GM12892 (cell line): ENCODE data around the gene PER3.

Experiments used
- POLR2A ChIP-seq: IDR thresholded peaks from 2 replicates; pipeline ENCODE4 v1.6.1; 2011; ENCODE audit warnings: low read depth, low read length, control low read depth
- POLR2AphosphoS5 ChIP-seq: IDR thresholded peaks from 2 replicates; pipeline ENCODE4 v1.6.1; 2011; ENCODE audit warnings: low read depth, low read length, control low read depth
- TAF1 ChIP-seq: IDR thresholded peaks from 2 replicates; pipeline ENCODE4 v1.6.1; 2011; ENCODE audit warnings: low read depth, mild to moderate bottlenecking, control low read depth, low read length, borderline replicate concordance

- no peak for TF ChIP-seq POLR2A
- no peak for TF ChIP-seq POLR2AphosphoS5
- TF ChIP-seq TAF1: no peak
Measured at GRCh38 chr1:7856345-7856744, 72.3 kb downstream of the PER3 start.
